GM21526 (cell line): ENCODE measurements around the gene ATP4B.

Source experiments
- ATAC-seq: cut with Tn5 transposase; IDR thresholded peaks from one replicate; pipeline ENCODE4 v1.9.1; 2021; ENCODE audit warnings: moderate library complexity; ENCODE audit not compliant: unreplicated experiment, low FRiP score

Gene ATP4B

GRCh38 chr13:113656831-113657671 lies 947 bp downstream of the ATP4B start:
- ATAC-seq = no peak

- ATAC-seq = no peak
Measured at GRCh38 chr13:113656003-113656588, 1.9 kb downstream of the ATP4B start.

- no peak for ATAC-seq
Measured at GRCh38 chr13:113655346-113656002, 2.5 kb downstream of the ATP4B start.

GRCh38 chr13:113654591-113655345 lies 3.2 kb downstream of the ATP4B start:
- ATAC-seq = no peak

GRCh38 chr13:113654175-113654560 lies 3.8 kb downstream of the ATP4B start:
- ATAC-seq = no peak

- no peak for ATAC-seq
Measured at GRCh38 chr13:113653264-113654174, 4.5 kb downstream of the ATP4B start.

GRCh38 chr13:113652404-113653263 lies 5.4 kb downstream of the ATP4B start:
- ATAC-seq = no peak

- ATAC-seq = no peak
Measured at GRCh38 chr13:113651511-113652403, 6.2 kb downstream of the ATP4B start.

- no peak for ATAC-seq
Measured at GRCh38 chr13:113650731-113651148, 7.3 kb downstream of the ATP4B start.

GRCh38 chr13:113650275-113650674 lies 7.7 kb downstream of the ATP4B start:
- no peak for ATAC-seq

GRCh38 chr13:113649212-113649611 lies 8.8 kb downstream of the ATP4B start:
- ATAC-seq = no peak

- no peak for ATAC-seq
Measured at GRCh38 chr13:113648216-113648610, 9.8 kb downstream of the ATP4B start.

- no peak for ATAC-seq
Measured at GRCh38 chr13:113647351-113648215, 10.4 kb downstream of the ATP4B start.

- ATAC-seq = no peak
Measured at GRCh38 chr13:113646921-113647340, 11.1 kb downstream of the ATP4B start.

- no peak for ATAC-seq
Measured at GRCh38 chr13:113646376-113646775, 11.6 kb downstream of the ATP4B start.

GRCh38 chr13:113645329-113645728 lies 12.7 kb downstream of the ATP4B start:
- no peak for ATAC-seq

- no peak for ATAC-seq
Measured at GRCh38 chr13:113644800-113645199, 13.2 kb downstream of the ATP4B start.
